Ureter (tissue), 1 donor: ENCODE results near the gene PFKFB2. TPM values are rescaled to one million over a fixed set of nuclear protein-coding genes. Genes with fewer than 3 reads are reported as not detected.

Experiments
- DNase-seq: peaks from one replicate; pipeline ENCODE4 v3.0.0-alpha.2; 2020; ENCODE audit warnings: low spot score
- total RNA-seq: library from RNA; stranded (reverse); gene quantifications from one replicate; pipeline ENCODE4 v1.2.4, GENCODE V29; 2023
- donor health status: DM: yes; HTN: yes; CAD: no.

The PFKFB2 gene
- total RNA-seq, 1 donor from 2014 or later = 27.0 TPM

GRCh38 chr1:207088701-207089626 is 35.9 kb downstream of the PFKFB2 start, which contains the start of gene C4BPB:
TSS of gene C4BPB (plus strand) at chr1:207088860. CDS start at chr1:207089532, 672 bp downstream.
- no peak for DNase-seq

- no peak for DNase-seq
These were observed 36.7 kb downstream of the PFKFB2 start for GRCh38 chr1:207089627-207090355.

DNA sequence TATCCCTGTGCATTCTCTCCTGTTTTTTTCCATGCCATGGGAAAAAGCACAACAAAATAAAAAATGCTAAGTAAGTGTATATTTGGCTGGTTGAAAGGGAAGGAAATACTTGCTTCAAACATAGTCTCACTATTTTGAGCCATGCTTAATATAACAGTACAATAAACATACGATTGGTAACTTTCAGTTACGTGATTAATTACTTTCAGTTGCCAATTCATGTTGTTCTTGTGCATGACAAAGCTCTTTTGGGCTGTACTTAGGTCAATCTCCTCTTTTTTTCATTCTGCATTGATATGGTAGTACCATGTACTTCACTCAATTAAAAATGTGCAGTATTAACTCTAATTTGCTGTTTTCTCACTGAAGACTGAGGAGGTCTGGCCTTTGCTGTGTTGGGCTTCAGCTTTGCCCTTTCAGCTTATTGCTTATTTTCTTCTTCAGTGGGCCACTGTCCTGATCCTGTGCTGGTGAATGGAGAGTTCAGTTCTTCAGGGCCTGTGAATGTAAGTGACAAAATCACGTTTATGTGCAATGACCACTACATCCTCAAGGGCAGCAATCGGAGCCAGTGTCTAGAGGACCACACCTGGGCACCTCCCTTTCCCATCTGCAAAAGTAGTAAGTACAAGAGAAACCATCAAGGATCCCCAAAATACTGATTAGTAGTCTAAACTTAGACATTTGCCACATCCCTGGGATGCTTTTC is 38.3 kb downstream of the PFKFB2 start:
- DNase-seq = no peak

GRCh38 chr1:207093944-207094343 is 40.9 kb downstream of the PFKFB2 start:
- no peak for DNase-seq

- no peak for DNase-seq
These were observed 44.8 kb downstream of the PFKFB2 start for GRCh38 chr1:207097871-207098324.

- DNase-seq = no peak
These were observed 48.6 kb downstream of the PFKFB2 start for GRCh38 chr1:207101720-207102119.

- DNase-seq = no peak
These were observed 49.1 kb downstream of the PFKFB2 start for GRCh38 chr1:207102146-207102545.

DNA sequence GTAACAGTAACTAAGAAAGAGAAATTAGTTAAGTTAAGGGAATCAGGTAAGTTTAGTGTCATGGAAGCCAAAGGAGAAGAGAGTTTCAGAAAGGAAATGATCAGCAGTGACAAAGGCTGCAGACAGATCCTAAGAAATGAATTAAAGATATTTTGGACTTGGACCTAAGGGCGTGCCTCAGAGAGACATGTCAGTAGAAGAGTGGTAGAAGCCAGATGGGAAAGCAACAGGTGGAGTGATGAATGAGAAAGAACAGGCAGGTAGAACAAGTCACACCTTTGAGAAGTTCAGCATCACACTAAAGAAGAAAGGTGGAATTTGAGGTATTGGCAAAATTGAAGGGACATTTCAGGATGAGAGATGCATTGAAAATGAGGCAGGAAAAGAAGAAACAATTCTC is 49.6 kb downstream of the PFKFB2 start:
- DNase-seq = no peak

GRCh38 chr1:207103892-207104373 is 50.9 kb downstream of the PFKFB2 start, which contains the start of gene C4BPA:
TSS of gene C4BPA (plus strand) at chr1:207104233. CDS start at chr1:207113026, 8,793 bp downstream.
- no peak for DNase-seq

DNA sequence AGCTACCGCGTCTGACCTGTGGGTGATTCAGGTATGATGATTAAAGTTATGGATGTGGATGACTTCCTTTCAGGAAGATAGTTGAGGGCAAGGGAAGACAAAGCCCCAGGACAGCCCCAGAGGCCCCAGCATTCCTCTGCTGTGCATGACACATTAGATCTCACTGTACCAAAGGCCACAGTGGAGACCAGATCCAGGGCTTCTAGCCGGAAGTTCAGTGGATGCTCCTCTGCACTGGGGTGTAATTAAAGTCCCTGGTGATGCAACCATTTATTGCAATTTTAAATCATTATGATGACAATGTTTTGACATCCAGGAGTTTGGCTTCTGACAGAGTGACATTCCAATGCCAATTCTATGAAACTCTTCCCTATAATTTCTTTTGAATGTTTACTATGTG is 55.9 kb downstream of the PFKFB2 start:
- no peak for DNase-seq

DNA sequence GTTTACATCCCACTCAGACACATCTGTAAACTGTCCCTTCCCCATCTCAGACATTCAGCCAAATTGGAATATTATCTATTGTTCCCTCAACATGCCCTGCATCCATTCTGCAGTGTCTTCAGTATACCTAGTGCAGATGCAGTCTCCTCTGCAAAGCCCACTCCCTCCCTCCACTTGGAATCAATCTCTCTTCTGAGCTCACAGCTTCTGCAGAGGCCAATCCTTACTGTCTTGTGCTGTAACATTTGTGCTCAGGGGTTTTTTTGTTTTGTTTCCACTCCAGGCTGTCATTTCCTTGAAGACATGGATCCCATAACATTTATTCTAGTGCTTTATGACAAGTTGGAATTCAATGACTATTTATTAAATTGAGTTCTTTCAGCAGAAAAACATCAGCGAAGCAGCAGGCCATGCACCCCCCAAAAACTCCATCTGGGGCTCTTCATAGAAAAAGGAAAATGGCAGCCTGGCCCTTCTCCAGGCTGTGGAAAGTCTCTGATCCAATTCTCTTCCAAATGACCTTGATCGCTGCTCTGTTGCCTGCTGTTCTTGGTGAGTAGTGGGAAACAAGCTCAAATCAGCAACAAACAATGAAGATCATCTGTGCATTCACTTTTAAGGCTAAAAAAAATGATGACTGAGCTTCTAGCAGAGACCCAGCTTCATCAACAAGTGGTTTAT is 59.7 kb downstream of the PFKFB2 start:
- DNase-seq = no peak

DNA sequence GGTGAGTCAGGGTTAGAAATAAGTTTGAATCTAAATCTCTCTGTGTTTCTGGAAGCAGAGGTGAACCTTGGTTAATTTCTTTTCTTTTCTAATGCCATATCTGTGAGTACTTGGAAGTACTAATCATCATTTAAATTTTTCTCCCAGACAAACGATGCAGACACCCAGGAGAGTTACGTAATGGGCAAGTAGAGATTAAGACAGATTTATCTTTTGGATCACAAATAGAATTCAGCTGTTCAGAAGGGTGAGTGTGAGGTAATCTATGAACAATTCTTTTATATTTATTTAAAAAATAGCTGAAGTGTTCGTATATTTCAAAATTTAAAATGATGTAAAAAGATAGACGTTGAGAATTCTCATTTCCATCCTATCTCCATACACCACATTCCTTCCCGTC is 62.2 kb downstream of the PFKFB2 start:
- no peak for DNase-seq

DNA sequence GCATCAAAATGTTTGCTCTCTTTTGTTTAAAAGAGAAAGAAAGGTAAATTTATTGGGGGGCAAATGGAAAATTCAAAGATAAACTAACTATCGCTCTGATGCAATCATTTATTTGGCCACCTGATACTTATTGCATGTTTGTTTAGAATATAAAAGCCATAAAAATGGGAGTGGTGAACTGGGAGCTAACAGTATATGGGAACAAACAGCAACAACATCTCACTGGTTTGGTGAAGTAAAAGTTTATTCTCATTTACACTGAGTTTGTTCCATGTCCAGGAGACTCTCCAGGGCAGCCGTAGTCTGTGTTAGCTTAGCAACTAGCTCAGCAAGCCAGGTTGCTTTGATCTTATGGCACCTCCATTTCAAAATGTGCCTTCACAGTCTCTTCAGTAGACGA is 71.3 kb downstream of the PFKFB2 start:
- DNase-seq = no peak

DNA sequence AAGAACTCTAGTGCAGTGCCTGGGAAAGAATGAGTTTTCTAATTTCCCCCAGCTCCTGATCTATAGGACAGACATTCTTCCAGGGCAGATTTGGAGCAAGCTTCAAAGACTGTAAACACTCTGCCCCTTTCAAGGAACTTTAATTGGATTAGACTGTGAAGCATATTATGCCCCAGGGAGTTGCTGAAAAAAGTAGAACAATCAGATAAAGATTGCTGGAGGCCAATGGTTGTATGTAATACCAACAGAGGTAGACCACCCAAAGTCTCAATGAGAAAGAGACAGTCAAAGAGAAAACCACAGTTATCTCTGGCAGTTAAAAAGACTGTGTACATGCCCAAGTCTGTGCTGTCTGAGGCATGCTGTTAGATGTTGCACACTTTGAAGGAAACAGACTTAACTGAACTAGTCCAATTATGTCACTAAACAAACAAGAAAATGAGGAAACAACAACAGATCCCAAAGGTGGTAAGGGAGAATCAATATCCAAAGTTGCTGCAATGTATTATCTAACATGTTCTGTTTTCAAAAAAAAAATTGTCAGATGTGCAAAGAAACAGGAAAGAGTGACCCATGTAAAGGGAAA is 75.4 kb downstream of the PFKFB2 start:
- DNase-seq = no peak

DNA sequence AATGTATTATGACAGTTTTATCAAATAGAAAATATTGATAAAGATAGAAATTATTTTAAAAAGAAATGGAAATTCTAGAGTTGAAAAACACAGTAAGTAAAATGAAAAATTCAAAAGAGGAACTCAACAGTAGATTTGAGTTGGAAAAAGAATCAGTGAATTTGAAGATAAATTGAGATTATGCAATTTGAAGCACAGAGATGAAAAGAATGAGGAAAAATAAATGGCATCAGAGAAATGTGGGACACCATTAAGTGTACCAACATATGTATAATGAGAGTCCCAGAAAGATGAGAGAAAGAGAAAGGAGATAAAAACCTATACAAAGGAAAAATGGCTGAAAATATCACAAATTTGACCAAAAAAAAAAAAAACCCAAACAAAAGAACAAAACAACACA is 76.0 kb downstream of the PFKFB2 start:
- no peak for DNase-seq

Other genes starting within 250 kb of the PFKFB2 start
- gene IL20, start 187.7 kb upstream of the PFKFB2 start, total RNA-seq = not detected
- not detected for gene IL24, start 155.8 kb upstream of the PFKFB2 start, total RNA-seq
- 17.1 TPM for gene FCMR, start 131.3 kb upstream of the PFKFB2 start, total RNA-seq
- gene PIGR, start 106.8 kb upstream of the PFKFB2 start, total RNA-seq = 670 TPM
- not detected for gene FCAMR, start 82.8 kb upstream of the PFKFB2 start, total RNA-seq
- 45.7 TPM for gene C1orf116, start 20.5 kb upstream of the PFKFB2 start, total RNA-seq
- 9.8 TPM for gene YOD1, start 2.1 kb upstream of the PFKFB2 start, total RNA-seq
- gene C4BPB, start 35.6 kb downstream of the PFKFB2 start, total RNA-seq = 0.34 TPM
- 0.21 TPM for gene C4BPA, start 51.0 kb downstream of the PFKFB2 start, total RNA-seq